HepG2 (cell line): ENCODE results near the gene CCL4L2. TPM values are rescaled to one million over a fixed set of nuclear protein-coding genes. Genes with fewer than 3 reads are reported as not detected.
"Not testable (repeated sequence)": the region's sequence is repeated elsewhere in the genome, so short reads cannot be mapped to it uniquely, and the experiment has no call there.

ENCODE experiments used
- ATAC-seq: fragments of 200-7000 bp; cut with Tn5 transposase; 3 replicates; pipeline ENCODE4 v1.9.1; 2020; ENCODE audit warnings: mild to moderate bottlenecking, moderate library complexity
- BruUV-seq: library from RNA; stranded (reverse); fragments of 400-500 nt; replicated peaks from 2 replicates; lab custom pipeline; 2021; lab: Mats Ljungman, UMichigan
- CTCF ChIA-PET: fragments of 300-600 bp; formaldehyde crosslinking; extraction: SDS; loops from one replicate; lab custom pipeline; 2021; ENCODE audit warnings: low total read pairs, inconsistent platforms, low intra/inter-chr PET ratio; lab: Yijun Ruan, JAX
- POLR2A ChIA-PET: fragments of 350-600 bp; sonication (Branson Sonifier 250); formaldehyde crosslinking; loops from one replicate; lab custom pipeline; 2020; ENCODE audit warnings: antibody characterized with exemption, inconsistent platforms; lab: Yijun Ruan, JAX
- DNase-seq: peaks from one replicate; pipeline ENCODE4 v3.0.0-alpha.2; 2015; ENCODE audit warnings: low spot score
- FAIRE-seq: peaks from 3 replicates; lab custom pipeline; 2011; peaks lifted over from hg19 to GRCh38; lab: Jason Lieb, UNC
- H2AFZ ChIP-seq: one replicate; pipeline ENCODE4 v1.6.1; 2011; ENCODE audit warnings: low read length, inconsistent platforms
- H3K27ac ChIP-seq: fragments of 300-600 bp; 3 replicates; pipeline ENCODE4 v1.8.0; 2011; ENCODE audit warnings: mixed run types, mild to moderate bottlenecking, mixed read lengths, low read length, inconsistent platforms; ENCODE audit not compliant: insufficient read depth; ENCODE audit errors: extremely low read length
- H3K27me3 ChIP-seq, 2 experiments: fragments of 200-600 bp in 1 of 2; 2 replicates in 1 of 2; 3 replicates in 1 of 2; pipeline versions ENCODE4 v1.6.0 to v1.8.0; 2011; ENCODE audit warnings: low read length in 2 of 2, mild to moderate bottlenecking in 2 of 2, moderate library complexity in 2 of 2, inconsistent platforms in 1 of 2; ENCODE audit not compliant: insufficient read depth in 2 of 2, control insufficient read depth in 1 of 2
- H3K36me3 ChIP-seq, 2 experiments: fragments of 200-600 bp in 1 of 2; replicated peaks in 1 of 2; 2 replicates in 1 of 2; 3 replicates in 1 of 2; pipeline versions ENCODE4 v1.5.1 to v1.8.0; 2011; ENCODE audit warnings: low read length in 2 of 2, inconsistent platforms in 1 of 2; ENCODE audit not compliant: insufficient read depth in 2 of 2, control insufficient read depth in 1 of 2
- H3K4me1 ChIP-seq: 2 replicates; pipeline ENCODE4 v1.5.1; 2012; ENCODE audit warnings: low read length, inconsistent platforms; ENCODE audit not compliant: insufficient read depth
- H3K4me2 ChIP-seq: 2 replicates; pipeline ENCODE4 v1.6.0; 2011; ENCODE audit warnings: low read depth, low read length, inconsistent platforms
- H3K4me3 ChIP-seq, 3 experiments: fragments of 200-600 bp in 1 of 3; sonication (generic), shearing (Covaris generic) in 1 of 3; replicated peaks in 1 of 3; 2 replicates each; pipeline ENCODE4 v1.5.1; 2011 to 2016; ENCODE audit warnings: low read length in 3 of 3, inconsistent platforms in 2 of 3, low read depth in 2 of 3, mild to moderate bottlenecking in 2 of 3, control low read depth in 1 of 3, mixed read lengths in 1 of 3; ENCODE audit not compliant: insufficient read depth in 1 of 3
- H3K79me2 ChIP-seq: one replicate; pipeline ENCODE4 v1.6.1; 2011; ENCODE audit warnings: low read length, inconsistent platforms; ENCODE audit not compliant: insufficient read depth
- H3K9ac ChIP-seq: 2 replicates; pipeline ENCODE4 v1.6.0; 2011; ENCODE audit warnings: mild to moderate bottlenecking, low read depth, low read length, inconsistent platforms; ENCODE audit not compliant: insufficient read depth
- H3K9me3 ChIP-seq: 2 replicates; pipeline ENCODE4 v1.5.1; 2012; ENCODE audit warnings: mild to moderate bottlenecking, low read length
- H4K20me1 ChIP-seq: 2 replicates; pipeline ENCODE4 v1.6.0; 2011; ENCODE audit warnings: inconsistent platforms, mild to moderate bottlenecking, low read length, moderate library complexity; ENCODE audit not compliant: insufficient read depth
- MAFF ChIP-seq: IDR thresholded peaks from 2 replicates; pipeline ENCODE4 v1.6.1; 2011; ENCODE audit warnings: low read depth, low read length, improper control_type of control experiment
- MAFK ChIP-seq, 2 experiments: IDR thresholded peaks in 1 of 2; conservative IDR thresholded peaks in 1 of 2; 2 replicates each; pipeline ENCODE4 v1.6.1; 2011; ENCODE audit warnings: improper control_type of control experiment in 2 of 2, low read length in 2 of 2
- WGBS: methylation state at CpG from one replicate; pipeline ENCODE4 v1.1.6; 2017; ENCODE audit warnings: low lambda C conversion rate; 5-methylcytosine and 5-hydroxymethylcytosine counted together
- in situ Hi-C: cut with HindIII; loops from 2 replicates; pipeline ENCODE4 v1.10.0; 2017; ENCODE audit warnings: low pct_unique_long_range_greater_than_20kb; ENCODE audit not compliant: extremely low pct_ligation_motif_present
- intact Hi-C: fragments of 100-400 bp; cut with micrococcal nuclease; formaldehyde crosslinking; loops from one replicate; pipeline ENCODE4 v1.10.0; 2022; ENCODE audit not compliant: unreplicated experiment
- polyA plus RNA-seq, 8 experiments: library from polyadenylated mRNA; depleted of rRNA in 3 of 8; stranded (reverse) in 7 of 8; unstranded in 1 of 8; fragments of >200 nt; fragmentation: Illumina TruSeq in 4 of 8; extraction: Trizol in 4 of 8; gene quantifications; 2 replicates each; pipeline versions ENCODE4 v1.2.1 to v1.2.3, GENCODE V29; 2011 to 2016; ENCODE audit warnings: low read depth in 4 of 8, missing spikeins in 1 of 8, mixed read lengths in 1 of 8; ENCODE audit not compliant: insufficient read depth in 1 of 8
- total RNA-seq, 5 experiments: library from RNA; depleted of rRNA; stranded (reverse); fragments of >200 nt; fragmentation: Illumina TruSeq; extraction: Trizol; gene quantifications; 2 replicates each; pipeline ENCODE4 v1.2.3, GENCODE V29; 2016; ENCODE audit warnings: low read depth in 1 of 5

The CCL4L2 gene
- total and polyA plus RNA-seq, 2 of the 13 experiments (the other 11 are each of a cell fraction or from before 2014, with no cell fraction given), result not detected

- H2AFZ ChIP-seq, ATAC-seq, H3K9ac ChIP-seq, H3K9me3 ChIP-seq, H3K27ac ChIP-seq, H3K36me3 ChIP-seq, H3K4me2 ChIP-seq, BruUV-seq, H4K20me1 ChIP-seq, POLR2A ChIA-PET, CTCF ChIA-PET, FAIRE-seq, DNase-seq, H3K79me2 ChIP-seq, H3K4me3 ChIP-seq, intact Hi-C loops: not testable (repeated sequence)
- in situ Hi-C loops, result loop anchor here (5.0 kb wide), 1 partner anchor 108 kb away; no protein-coding TSS in a partner anchor
- Histone ChIP-seq H3K27me3 (peaks cover 7 to 22% of the 10 kb centered on the region in 2 experiments; a peak in 3 of 5 replicates), H3K4me1 (peaks cover 15% of the 10 kb centered on the region)
- WGBS, result 22% methylated on average over 5 of the region's 5 CpGs
- peak; percentile 75 for TF ChIP-seq MAFF
- peak; percentile 51 to 78 for TF ChIP-seq MAFK (conservative IDR thresholded peaks at IDR 0.05 in 1 of 2, IDR thresholded peaks at IDR 0.05 in 1 of 2; ENCODE audit: low read length in 2 of 2)
Observed at GRCh38 chr17:36189993-36190392, 20.9 kb upstream of the CCL4L2 start.

- BruUV-seq, H3K4me2 ChIP-seq, H3K36me3 ChIP-seq, H3K79me2 ChIP-seq, H2AFZ ChIP-seq, H3K27ac ChIP-seq, H3K4me3 ChIP-seq, intact Hi-C loops, H3K9me3 ChIP-seq, DNase-seq, H4K20me1 ChIP-seq, FAIRE-seq, H3K9ac ChIP-seq, POLR2A ChIA-PET, CTCF ChIA-PET, ATAC-seq: not testable (repeated sequence)
- in situ Hi-C loops, result loop anchor here (5.0 kb wide), 1 partner anchor 108 kb away; no protein-coding TSS in a partner anchor
- Histone ChIP-seq H3K4me1 (peaks cover 15% of the 10 kb centered on the region), H3K27me3 (peaks cover 10 to 29% of the 10 kb centered on the region in 2 experiments; a peak in 3 of 5 replicates)
- whole genome bisulfite sequencing, result 40% methylated on average over 9 of the region's 9 CpGs
Observed at GRCh38 chr17:36190549-36191330, 20.1 kb upstream of the CCL4L2 start.
